Loucy (cell line): ENCODE data around the gene COL27A1.

ENCODE experiments used
- H2AFZ ChIP-seq: fragments of 200-600 bp; sonication (generic); 2 replicates; pipeline ENCODE4 v1.6.0; 2016; ENCODE audit warnings: antibody characterized with exemption, mild to moderate bottlenecking, low read length, moderate library complexity
- H3F3A ChIP-seq: fragments of 200-600 bp; 2 replicates; pipeline ENCODE4 v1.6.0; 2016; ENCODE audit warnings: antibody characterized with exemption, low read depth, mild to moderate bottlenecking
- H3K27me3 ChIP-seq: fragments of 200-600 bp; sonication (generic); 2 replicates; pipeline ENCODE4 v1.6.1; 2014; ENCODE audit warnings: low read length, mild to moderate bottlenecking; ENCODE audit not compliant: insufficient read depth, poor library complexity, severe bottlenecking
- H3K36me3 ChIP-seq: fragments of 200-600 bp; sonication (generic); 2 replicates; pipeline ENCODE4 v1.6.1; 2016; ENCODE audit warnings: low read length; ENCODE audit not compliant: insufficient read depth
- H3K4me1 ChIP-seq: fragments of 200-600 bp; sonication (generic); 2 replicates; pipeline ENCODE4 v1.5.1; 2014; ENCODE audit warnings: low read length, mild to moderate bottlenecking; ENCODE audit not compliant: insufficient read depth, poor library complexity, severe bottlenecking
- H3K4me2 ChIP-seq: fragments of 200-600 bp; sonication (generic); 2 replicates; pipeline ENCODE4 v1.6.0; 2014; ENCODE audit warnings: antibody characterized with exemption, low read length, low read depth, mild to moderate bottlenecking; ENCODE audit not compliant: poor library complexity, severe bottlenecking
- H3K4me3 ChIP-seq: fragments of 200-600 bp; sonication (generic); 2 replicates; pipeline ENCODE4 v1.5.1; 2014; ENCODE audit warnings: low read length, mild to moderate bottlenecking, mixed read lengths; ENCODE audit not compliant: poor library complexity, severe bottlenecking
- H3K79me2 ChIP-seq: fragments of 200-600 bp; sonication (generic); 2 replicates; pipeline ENCODE4 v1.6.1; 2014; ENCODE audit warnings: low read length; ENCODE audit not compliant: insufficient read depth
- H3K9ac ChIP-seq: fragments of 200-600 bp; sonication (generic); 2 replicates; pipeline ENCODE4 v1.6.0; 2014; ENCODE audit warnings: mild to moderate bottlenecking, low read depth, low read length, moderate library complexity; ENCODE audit not compliant: poor library complexity, severe bottlenecking
- H3K9me2 ChIP-seq: fragments of 200-600 bp; sonication (generic); replicated peaks from 2 replicates; pipeline ENCODE4 v1.6.1; 2016; ENCODE audit warnings: low read depth, low read length, mixed read lengths
- H3K9me3 ChIP-seq: fragments of 200-600 bp; sonication (generic); 2 replicates; pipeline ENCODE4 v1.6.1; 2014; ENCODE audit warnings: mild to moderate bottlenecking, antibody characterized with exemption, low read length, low read depth; ENCODE audit not compliant: insufficient read depth
- H4K20me1 ChIP-seq: fragments of 200-600 bp; sonication (generic); 2 replicates; pipeline ENCODE4 v1.6.0; 2014; ENCODE audit warnings: antibody characterized with exemption, low read length, mild to moderate bottlenecking; ENCODE audit not compliant: insufficient read depth, poor library complexity, severe bottlenecking
- CTCF ChIP-seq: fragments of 200-600 bp; sonication (generic); conservative IDR thresholded peaks from 2 replicates; pipeline ENCODE4 v1.5.1; 2014; ENCODE audit warnings: mild to moderate bottlenecking, antibody characterized with exemption, low read length
- EZH2phosphoT487 ChIP-seq: fragments of 200-600 bp; IDR thresholded peaks from 2 replicates; pipeline ENCODE4 v1.6.1; 2018; ENCODE audit warnings: antibody characterized with exemption, mild to moderate bottlenecking, moderate library complexity, borderline replicate concordance

COL27A1 gene

DNA sequence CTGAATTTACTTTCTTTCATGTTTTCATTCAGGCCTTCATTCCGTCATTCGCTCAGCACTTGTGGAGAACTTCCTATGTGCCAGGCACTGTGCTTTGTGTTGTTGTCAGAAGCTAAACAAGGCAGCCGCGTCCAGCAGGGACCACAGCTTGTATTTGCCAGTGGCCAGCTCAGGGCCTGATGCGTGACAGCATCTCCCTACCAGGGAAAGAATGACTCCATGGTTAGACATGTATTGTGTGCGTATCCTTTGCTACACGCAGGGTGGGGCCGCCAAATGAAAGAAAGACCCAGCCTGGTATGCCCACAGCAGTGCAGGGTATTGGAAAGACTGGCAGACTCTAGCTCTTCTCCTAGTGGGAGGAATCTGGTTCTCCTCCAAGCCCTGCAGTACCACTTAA lies 4.7 kb upstream of the COL27A1 start:
- no peaks in the 10 kb centered on the region for H3K79me2 ChIP-seq
- no peak overlapping the region for H3K9ac ChIP-seq
- H3K36me3 ChIP-seq, result no peaks in the 10 kb centered on the region
- H3K27me3 ChIP-seq, result no peaks in the 10 kb centered on the region
- H3K4me1 ChIP-seq, result no peaks in the 10 kb centered on the region
- H3K9me2 ChIP-seq, result no peaks in the 10 kb centered on the region
- H3K4me3 ChIP-seq, result no peak overlapping the region
- TF ChIP-seq EZH2phosphoT487 (no peak), CTCF (no peak)
- H2AFZ ChIP-seq, result no peak overlapping the region
- no peaks in the 10 kb centered on the region for H4K20me1 ChIP-seq
- no peaks in the 10 kb centered on the region for H3F3A ChIP-seq
- H3K4me2 ChIP-seq, result no peak overlapping the region
- H3K9me3 ChIP-seq, result no peaks in the 10 kb centered on the region

GRCh38 chr9:114151426-114151956 lies 3.8 kb upstream of the COL27A1 start:
- TF ChIP-seq CTCF (no peak), EZH2phosphoT487 (no peak)
- no peaks in the 10 kb centered on the region for H3K9me3 ChIP-seq
- H3F3A ChIP-seq, result no peaks in the 10 kb centered on the region
- no peak overlapping the region for H3K4me3 ChIP-seq
- no peaks in the 10 kb centered on the region for H4K20me1 ChIP-seq
- no peaks in the 10 kb centered on the region for H3K27me3 ChIP-seq
- no peak overlapping the region for H3K9ac ChIP-seq
- H3K4me2 ChIP-seq, result no peak overlapping the region
- no peaks in the 10 kb centered on the region for H3K9me2 ChIP-seq
- H2AFZ ChIP-seq, result no peak overlapping the region
- H3K4me1 ChIP-seq, result no peaks in the 10 kb centered on the region
- H3K36me3 ChIP-seq, result no peaks in the 10 kb centered on the region
- H3K79me2 ChIP-seq, result no peaks in the 10 kb centered on the region

DNA sequence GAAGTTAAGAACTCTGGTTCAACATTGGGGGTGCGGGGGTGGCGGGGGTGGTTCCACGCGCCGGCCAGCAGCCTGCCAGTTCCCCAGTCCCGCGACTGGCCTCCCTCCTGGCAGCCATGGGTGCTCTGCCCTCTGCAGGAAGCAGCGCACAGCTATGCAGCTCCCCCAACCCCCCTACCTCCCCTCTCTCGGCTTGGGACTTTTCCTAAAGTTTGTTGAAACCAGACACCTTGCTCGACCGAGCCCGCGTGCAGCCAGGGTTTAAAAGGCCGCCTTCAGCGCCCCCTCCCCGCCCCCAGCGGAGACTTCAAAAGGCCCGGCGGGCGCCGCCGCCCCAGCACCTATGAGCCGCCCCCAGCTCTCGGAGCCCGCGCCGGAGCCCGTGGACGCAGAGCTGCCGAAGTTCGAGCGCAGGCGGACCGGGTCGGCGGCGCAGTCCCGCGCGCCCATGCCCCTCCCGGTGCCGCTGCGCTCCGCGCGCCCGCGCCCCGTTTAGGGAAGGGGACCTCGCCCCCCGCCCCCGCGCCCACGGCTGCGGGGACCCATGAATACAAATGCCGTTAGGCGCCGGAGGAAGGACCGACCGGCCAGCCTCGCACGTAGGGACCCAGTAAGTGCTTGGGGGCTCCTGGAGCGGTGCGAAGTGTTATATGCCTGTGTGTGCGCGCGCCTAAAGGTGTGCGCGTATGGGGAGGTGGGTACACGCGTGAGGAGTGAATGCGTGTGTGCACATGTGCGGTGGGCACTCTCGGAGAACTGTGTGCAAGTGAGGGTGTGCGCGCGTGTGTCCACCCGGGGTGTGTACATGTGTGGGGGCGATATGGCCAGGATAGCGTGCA lies 1.4 kb upstream of the COL27A1 start:
- Histone ChIP-seq H3K4me1 (no peaks in the 10 kb centered on the region), H3K9me3 (no peaks in the 10 kb centered on the region), H3K9me2 (no peaks in the 10 kb centered on the region), H3F3A (no peaks in the 10 kb centered on the region), H3K36me3 (no peaks in the 10 kb centered on the region), H3K9ac (no peak overlapping the region), H3K79me2 (no peaks in the 10 kb centered on the region), H4K20me1 (no peaks in the 10 kb centered on the region), H3K27me3 (no peaks in the 10 kb centered on the region), H2AFZ (no peak overlapping the region), H3K4me3 (no peak overlapping the region), H3K4me2 (no peak overlapping the region)
- TF ChIP-seq CTCF (no peak; the same call in 1 of the 2 replicates), EZH2phosphoT487 (no peak)
